ENCODE data around the gene CLCN7.

CLCN7 gene

DNA sequence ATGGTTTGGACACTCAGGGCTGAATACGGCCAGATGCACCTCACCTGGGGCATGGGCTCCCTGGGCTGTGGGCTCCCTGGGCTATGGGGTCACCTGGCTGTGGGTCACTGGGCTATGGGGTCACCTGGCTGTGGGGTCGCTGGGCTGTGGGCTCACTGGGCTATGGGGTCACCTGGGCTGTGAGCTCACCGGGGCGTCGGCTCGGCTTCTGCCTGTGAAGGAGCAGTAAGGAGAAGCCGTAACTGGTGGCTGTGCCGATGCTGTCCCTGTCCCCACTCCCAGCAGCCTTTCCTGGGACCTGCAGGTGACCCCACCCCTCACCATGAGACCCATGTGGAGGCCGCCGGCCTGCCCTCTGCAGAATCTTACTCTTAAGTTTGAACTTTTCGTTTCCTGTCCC, 45.8 kb downstream of the CLCN7 start:
- no peak for DNase-seq

DNA sequence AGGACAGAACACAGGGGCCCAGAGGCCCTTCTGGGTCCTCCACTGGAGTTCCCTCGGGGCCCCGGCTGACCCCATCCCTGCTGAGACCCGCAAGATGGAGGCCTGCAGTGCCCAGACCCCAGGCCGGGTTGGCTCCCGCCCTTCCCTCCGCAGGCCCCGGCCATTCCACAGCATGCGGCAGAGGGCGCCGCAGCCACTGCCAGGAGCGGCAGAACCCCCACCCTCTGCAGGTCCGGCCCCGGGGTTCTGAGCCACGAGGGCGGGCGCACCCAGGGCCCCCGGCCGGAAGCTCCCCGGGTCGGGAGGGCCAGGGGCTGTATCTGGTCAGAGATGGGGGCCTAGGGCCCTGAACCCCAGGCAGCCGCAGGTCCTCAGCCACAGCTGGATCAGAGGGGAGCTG, 46.3 kb downstream of the CLCN7 start:
- DNase-seq: peak; percentile 4 to 22

DNA sequence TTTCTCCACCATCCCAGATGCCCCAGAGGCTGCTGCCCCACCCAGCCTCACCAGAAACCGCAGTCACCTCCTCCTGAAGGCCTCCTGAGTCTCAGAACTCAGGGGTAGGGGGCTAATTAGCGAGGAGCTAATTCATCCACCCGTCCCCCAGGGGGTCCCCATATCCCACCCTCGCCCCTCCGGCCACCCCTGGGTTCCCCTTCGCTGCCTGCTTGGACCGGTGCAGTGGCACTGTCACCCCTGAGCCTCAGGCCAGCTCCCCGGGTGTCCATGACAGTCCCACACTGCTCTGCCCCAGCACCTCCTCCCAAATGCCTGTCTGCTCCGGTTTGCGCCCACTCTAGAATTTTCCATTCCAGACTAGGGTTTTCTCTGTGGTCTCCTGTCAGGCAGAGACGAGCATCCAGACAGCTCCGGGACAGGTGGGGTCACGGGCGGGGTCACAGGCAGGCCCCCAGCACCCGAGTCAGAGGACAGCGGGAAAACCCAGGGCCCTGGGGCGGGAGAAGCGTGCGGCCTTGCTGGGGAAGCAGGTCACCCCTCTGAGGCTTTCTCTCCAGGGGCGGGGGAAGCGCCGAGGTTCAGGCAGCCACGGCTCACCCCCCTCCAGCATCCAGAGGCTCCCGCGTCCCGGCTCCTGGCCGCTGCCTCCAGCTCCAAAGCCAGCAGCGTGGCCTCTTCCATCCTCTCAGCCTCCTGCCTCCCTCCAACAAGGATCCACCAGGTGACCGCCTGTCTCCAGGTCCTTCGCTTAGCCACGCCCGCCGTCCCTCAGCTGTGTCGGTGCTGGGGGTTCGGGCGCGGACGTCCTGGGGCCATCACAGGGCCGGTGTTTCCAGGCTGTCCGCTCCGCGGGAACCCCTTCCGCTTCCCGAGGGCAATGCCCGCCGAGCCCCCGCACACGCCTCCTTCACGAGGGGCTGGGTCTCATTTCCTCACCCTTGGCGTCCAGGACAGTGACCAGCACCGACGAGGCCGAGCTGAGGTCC, 47.1 kb downstream of the CLCN7 start:
- DNase-seq: no peak

DNA sequence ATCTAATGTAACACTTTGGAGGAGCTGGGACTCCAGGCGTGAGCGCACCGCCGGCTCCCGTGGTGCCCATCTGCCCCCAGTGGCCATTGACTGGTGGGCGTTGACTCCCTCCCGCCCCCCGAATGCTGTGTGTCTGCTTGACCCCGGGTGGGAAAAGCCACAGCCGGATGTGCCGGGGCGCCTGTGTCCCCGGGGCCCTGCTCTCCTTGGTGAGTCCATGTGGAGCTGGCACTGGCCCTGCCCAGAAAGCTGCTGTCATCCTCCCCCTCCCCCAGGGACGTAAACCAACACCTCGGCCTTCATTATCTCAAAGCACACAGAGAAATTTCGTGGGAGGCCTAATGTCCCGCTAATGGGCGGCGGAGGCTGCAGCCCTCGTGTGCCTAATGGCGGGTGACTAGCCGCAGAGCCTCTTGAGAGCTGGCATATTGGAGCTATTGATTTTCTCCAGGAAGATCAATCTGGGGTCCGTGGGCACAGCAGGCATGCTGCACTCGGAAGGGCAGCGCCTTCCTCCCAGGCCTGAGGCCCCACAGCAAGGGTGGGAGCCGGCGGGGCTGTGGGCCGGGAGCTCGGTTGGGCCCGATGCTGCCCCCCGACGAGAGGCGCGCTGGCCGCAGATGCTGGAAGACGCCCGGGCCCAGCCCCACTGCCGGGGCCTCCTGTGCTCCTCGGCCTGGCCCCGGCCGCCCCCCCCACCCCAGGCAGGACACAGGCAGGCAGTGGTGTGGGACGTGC, 47.9 kb downstream of the CLCN7 start:
- no peak for DNase-seq

DNA sequence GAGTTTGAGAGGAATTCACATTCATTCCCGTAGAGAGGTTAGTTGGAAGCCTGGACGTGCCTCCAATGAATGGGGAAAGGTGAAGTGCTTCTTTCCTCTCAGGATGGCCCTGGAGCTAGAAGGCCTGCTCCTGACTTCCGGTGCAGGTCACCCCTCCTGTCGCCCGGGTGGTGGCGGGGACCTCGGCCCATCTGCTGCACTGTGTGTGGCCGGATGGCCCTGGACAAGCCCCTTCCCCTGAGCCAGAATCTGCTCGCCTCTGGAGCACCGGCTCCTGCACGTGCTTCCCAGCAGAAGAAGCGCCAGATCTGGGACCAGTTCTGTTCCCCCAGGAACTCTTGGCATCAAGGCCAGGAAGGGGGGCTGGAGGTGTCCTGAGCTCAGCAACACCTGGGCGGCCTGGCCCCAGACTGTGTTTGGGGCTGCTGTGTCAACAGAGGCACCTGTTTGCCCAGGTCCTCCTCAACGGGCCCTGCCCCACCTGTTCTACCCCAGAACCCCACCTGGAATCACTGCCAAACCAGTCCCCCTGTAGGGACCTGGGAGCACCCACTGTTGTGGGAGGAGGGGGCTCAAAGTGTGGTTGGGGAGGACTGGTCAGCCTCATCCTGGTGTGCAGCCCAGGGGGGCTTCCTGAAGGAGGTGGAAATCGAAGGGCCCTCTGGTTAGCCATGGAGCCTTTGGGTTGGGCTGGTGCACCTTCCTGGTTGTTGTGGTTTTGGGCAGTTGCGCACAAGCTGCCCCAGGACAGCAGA, 49.0 kb downstream of the CLCN7 start:
- no peak for DNase-seq

DNA sequence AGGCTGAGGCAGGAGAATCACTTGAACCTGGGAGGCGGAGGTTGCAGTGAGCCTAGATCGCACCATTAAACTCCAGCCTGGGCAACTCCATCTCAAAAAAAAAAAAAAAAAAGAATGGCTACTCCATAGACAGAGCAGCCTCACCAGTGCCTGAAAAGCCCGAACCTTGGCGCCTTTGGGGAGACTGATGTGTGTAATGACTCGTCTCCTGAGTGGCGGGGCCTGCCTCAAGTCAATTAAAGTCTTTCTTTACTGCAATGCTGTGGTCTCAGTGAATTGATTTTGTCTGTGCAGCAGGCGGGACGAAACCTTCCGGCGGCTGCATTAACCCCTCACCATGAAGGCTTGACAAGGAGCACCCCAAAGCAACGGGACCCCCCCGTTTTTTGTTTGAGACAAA, 50.8 kb downstream of the CLCN7 start:
- no peak for DNase-seq

DNA sequence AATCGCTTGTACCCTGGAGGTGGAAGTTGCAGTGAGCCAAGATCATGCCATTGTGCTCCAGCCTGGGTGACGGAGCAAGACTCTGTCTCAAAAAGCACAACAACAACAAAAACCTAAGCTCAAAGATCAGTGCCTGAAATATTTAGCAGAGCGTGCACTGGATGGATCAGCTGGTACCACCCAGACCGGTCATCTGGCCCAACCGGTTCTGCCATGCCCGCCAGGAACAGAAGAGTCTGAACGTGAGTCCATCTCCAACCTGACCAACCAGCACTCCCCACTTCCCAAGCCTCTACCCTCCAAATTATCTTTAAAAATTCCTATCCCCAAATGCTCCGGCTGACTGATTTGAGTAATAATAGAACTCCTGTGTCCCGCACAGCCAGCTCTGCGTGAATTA, 52.8 kb downstream of the CLCN7 start:
- no peak for DNase-seq

DNA sequence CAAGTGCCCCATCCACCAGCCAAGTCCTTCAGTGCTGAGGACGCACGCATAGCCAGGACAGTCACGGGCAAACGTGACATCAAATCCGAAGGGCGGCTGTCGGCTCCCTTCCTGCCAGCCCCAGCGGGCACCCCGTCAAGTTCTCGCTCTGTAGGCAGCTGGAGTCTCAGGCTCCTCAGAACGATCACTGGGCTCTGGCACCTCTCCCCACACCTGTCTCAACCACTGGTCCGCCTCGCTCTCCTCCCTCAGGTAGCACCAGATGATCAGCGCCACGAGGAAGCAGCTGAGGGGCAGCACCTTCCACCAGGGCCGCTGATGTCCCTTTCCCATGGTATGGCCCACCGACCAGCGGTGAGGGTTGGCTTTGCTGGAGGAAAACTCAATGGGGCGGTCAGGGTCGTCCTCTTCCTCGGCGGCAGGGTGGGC, 54.7 kb downstream of the CLCN7 start:
- no peak for DNase-seq

DNA sequence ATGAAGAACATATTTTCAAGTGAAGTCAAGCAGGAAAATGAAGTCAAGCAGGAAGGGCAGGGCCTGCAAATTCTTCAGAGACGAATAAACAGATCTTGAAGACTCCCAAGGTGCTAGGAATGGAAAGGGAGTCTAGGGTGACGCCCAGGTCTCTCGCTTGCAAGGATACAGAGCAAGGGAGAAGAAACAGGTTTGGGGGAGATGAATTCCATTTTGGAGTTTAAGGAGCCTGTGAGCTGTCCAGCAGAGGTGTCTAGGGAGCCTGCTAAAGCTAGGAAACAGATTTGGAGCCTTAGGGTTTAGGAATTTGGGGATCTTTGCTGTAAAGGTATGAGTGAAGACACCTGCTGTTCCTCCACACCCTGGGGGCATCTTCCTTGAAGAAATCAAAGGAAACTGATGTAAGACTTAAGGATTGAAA, 58.3 kb downstream of the CLCN7 start:
- DNase-seq: no peak

DNA sequence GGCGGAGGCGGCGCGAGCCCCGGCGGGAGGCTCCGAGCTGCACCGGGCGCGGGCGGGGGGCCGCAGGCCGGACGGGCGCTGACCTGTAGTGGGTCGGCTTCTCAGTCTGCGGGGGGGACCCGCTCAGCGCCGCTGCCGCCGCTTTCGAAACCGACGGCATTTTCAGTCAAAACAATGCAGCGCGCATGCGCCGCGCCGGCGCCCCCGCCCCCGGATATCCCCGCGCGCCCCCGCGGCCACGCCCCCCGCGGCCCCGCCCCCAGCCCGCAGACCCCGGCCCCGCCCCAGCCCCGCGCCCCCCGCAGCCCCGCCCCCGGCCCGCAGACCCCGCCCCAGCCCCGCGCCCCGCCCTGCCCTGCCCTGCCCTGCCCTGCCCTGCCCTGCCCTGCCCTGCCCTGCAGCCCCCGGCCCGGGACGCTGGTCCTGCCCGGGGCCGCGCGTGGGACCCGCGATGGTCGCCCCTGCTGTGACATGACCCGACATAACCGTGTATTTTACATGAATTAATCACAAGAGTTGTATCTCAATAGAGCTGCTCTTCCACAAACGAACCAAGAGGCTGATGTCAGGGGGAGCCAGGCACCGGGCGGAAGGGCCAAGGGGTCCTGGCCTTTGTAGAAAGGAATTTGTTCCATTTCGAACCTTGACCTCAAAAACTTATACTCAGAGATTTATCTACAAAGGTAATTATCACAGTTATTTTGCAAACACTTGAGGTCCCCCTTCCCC, 60.1 kb downstream of the CLCN7 start, which contains the start of gene UNKL:
Gene UNKL (minus strand): TSS at position 173 of the 729 bp plus-strand sequence. CDS start 13 bp downstream, at position 160.
- DNase-seq: peak; percentile 43 to 46

DNA sequence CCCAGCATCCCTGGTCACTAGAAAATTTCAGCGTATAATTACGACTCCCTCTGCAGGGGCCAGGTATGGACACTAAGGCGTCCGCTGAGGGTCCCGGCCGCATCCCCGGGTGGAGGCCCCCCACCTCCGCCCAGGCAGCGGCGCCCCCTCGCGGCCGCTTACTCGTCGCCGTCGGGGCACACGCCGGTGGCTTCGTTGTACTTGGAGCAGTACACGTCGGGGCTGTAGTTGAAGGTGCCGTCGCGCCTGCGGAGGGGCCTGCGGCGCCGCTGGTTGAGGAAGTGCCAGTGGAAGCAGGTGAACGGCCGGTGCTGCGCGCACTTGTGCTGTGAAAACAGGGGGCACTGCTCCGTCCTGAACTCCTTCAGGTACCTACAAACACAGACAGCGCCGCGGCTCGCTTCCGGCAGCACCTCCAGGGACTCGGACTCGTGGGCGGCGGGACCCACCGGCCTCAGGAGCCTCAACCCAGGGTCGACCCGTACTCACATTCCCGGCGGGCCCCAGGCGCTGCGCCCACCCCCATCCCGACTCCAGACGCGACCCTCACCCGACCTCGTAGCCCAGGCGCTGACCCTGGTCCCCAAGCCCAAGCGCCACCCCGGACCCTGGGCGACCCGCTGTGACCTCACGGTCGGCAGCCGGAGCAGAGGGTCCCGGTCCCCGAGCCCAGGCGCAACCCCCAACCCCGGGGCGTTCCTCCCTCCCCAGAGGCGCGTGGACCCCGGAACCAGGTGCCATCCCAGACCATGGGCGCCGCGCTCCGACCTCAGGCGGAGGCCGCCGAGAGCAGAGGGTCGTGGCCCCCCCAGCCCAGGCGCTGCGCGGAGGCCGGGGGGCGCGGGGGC, 60.9 kb downstream of the CLCN7 start:
- peak; percentile 9 to 17 for DNase-seq

DNA sequence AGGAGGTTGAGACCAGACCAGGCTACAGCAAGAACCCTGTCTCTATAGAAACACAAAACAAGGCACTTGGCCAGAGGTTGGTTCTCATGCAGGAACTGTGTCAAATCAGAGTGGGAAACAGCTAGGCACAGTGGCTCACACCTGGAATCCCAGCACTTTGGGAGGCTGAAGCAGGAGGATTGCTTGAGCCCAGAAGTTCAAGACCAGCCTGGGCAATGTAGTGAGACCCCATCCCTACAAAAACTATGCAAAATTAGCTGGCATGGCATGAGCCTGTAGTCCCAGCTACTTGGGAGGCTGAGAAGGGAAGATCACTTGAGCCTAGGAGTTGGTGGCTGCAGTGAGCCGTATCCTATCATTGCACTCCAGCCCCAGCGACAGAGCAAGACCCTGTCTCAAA, 62.0 kb downstream of the CLCN7 start:
- no peak for DNase-seq

DNA sequence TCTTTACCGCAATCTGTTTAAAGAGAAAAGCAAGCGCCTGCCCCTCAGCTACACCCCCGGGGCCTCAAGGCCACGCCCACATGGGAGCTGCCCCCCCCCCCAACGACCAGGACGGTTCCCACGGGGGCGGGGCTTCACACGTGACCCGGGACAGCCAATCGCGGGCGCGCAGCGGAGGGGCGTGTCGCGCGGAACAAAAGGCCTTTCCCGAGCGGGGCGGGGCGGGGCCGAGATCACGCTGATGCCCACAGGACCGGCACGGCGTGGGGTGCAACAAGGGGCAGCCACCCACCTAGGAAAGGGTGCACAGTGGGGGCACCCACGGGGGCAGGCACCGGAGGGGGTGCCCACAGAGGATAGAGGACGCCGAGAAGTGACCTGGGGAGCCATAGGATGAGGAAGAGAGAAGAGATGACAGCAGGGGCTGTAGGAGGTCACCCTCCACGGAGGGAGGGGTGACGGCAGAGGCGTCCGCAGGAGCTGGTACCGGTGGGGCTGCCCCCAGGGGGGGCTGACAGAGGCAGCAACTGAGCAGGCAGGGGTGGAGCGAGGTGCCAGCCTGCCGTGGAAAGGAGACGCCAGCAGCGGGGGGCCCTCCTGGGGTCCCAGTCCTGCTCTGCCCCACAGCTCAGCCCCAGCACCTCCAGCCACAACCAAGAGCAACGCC, 66.5 kb downstream of the CLCN7 start:
- peak; percentile 79 to 92 for DNase-seq

DNA sequence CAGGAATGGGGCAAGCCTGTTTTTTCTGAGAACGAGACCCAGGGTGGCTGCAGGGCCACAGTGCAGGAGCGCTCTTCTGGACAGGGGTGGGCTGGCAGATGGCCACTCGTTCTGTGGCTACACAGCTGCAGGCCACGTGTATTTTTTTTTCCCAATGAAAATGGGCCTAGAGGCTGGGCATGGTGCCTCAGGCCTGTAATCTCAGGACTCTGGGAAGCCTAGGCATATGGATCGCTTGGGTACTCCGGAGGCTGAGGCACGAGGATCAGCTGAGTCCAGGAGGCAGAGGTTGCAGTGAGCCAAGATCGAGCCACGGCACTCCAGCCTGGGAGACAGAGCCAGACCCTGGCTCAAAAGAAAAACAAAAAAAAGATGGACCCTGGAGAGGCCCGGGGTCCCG, 67.1 kb downstream of the CLCN7 start:
- no peak for DNase-seq

DNA sequence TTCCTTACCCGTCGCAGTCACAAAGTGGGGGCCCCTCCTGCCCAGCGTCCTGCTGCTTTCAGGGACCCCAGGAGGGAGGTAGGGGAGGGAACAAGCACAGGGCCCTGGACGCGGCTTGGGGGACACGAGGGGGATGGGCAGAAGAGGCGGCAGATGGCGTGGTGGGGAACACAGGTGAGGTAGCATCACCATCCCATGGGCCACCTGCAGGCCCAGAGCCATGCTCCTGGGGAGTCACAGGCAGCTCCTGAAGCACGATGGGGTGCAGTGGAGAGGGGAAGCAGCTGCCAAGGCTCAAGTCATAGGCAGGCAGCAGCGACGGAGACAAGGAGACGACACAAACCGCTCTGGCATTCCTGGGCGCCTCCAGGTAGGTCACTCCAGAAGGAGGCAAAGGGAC, 71.1 kb downstream of the CLCN7 start:
- no peak for DNase-seq

DNA sequence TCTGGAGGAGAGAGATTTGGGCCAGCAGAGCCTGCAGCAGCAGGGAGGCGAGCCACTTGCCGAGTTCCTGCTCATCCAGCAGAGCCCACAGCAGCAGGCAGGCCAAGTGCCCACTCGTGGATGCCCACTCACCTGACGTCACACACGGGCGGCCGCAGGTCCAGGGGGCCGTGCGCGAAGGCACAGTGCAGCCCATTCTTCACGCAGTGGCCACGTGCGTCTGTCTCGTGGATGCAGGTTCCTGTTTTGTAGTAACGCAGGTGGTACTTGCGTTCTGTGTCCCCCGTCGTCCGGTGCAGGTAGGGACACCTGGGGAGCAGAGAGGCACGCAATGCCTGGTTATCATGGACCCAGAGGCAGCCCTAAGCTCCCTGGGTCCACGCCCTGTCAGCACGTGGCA, 71.8 kb downstream of the CLCN7 start:
- no peak for DNase-seq

DNA sequence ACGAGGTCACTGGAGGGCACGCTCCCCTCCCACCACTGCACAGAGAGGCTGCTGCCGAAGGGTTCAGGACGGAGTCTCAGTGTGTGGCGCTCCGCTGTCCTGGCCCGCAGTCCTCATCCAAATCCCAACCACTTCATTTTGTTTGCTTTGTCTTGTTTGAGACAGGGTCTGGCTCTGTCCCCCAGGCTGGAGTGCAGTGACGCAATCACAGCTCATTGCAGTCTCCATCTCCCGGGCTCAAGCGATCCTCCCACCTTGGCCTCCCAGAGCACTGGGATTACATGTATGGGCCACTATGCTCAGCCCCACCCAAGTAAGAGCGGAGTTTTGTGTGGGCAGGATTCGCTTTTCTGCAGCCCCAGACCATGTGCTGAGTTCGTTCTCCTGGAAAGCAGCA, 73.1 kb downstream of the CLCN7 start:
- no peak for DNase-seq

DNA sequence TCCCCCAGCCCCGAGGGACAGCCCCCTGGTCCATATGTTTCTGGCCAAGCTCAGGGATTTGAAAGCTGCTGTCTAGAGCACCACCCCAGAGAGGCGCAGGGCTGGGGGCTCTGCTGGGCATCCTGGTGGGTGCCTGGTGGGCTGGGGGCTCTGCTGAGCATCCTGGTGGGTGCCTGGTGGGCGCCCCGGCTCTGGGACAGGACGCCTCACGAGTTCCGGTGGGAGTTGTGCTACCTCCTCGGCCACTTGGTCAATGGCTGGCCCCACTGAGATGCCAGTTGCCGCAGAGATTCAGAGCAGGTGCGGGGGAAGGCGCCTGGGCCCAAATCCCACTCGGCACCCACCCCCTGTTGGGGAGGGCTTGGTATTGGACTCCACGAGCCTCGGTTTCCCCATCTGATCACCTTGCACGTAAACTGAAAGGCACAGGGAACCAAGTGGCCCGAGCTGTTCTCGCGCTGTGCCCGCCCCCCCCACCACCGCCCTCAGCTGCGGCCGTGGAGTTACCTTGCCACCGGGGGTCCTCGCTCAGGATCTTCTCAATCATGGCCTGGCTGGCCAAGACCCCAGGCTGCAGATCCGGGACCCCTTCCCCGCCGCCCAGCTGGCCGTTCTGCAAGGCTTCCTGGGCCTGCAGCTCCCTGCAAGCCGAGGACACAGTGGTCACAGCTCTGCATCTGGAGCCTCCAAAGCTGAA, 73.6 kb downstream of the CLCN7 start:
- DNase-seq: no peak

DNA sequence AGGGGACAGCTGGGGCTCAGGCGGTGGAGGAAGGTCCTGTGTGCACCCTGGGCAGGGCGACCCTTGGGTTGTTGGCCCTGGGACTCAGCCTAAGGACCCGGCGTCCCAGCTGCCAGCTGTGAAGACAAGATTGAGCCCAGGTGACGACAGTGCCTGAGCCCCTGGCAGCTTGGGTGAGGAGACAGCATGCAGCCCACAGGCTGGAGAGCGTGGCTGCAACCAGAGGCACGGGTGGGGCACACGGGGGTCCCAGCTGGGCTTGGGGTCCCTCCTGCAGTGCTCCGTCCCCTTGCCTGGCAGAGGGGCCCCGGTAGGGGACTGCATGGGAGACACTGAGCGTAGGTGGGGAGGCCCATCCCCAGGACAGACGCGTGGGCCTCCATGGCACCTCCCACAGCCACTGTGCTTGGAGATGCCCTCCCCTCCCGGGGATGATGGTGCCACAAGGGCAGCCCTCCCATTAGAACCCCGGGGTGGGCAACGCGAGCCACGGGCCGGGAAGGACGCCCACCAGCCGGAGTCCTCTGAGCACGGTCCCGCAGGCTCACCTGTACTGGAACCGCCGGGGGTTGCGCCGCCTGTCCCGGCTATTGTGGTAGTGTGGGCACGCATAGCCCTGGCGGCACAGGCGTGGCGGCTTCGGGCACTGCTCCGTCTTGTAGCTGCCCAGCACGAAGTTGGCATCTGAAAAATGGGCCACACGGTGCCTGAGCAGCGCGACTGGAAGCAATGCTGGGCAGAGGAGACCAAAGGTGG, 75.8 kb downstream of the CLCN7 start:
- DNase-seq: no peak
